ENCODE results near the gene KPNA2.
"Not testable (repeated sequence)": the region's sequence is repeated elsewhere in the genome, so short reads cannot be mapped to it uniquely, and the experiment has no call there.

Gene KPNA2

DNA sequence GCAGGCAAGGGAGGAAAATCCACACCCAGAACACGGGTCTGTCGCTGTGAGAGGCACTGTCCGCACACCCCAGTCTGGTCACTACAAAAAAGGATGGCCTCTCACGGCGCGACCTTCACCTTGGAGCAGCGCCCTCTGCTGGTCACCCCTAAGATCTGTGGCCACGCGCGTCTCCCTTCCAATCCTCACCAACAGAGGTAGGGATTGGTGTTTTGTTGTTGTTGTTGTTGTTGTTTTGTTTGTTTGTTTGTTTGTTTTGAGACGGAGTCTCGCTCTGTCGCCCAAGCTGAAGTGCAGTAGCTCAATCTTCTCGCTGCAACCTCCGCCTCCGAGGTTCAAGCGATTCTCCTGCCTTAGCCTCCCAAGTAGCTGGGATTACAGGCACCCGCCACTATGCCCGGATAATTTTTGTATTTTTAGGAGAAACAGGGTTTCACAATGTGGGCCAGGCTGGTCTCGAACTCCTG is 24.3 kb upstream of the KPNA2 start:
- no peak for DNase-seq (ENCODE audit: low read depth)
- H3K4me3 ChIP-seq (ENCODE audit: control insufficient read depth, low read depth, low read length): no peak overlapping the region
- TF ChIP-seq, protein P1, sequence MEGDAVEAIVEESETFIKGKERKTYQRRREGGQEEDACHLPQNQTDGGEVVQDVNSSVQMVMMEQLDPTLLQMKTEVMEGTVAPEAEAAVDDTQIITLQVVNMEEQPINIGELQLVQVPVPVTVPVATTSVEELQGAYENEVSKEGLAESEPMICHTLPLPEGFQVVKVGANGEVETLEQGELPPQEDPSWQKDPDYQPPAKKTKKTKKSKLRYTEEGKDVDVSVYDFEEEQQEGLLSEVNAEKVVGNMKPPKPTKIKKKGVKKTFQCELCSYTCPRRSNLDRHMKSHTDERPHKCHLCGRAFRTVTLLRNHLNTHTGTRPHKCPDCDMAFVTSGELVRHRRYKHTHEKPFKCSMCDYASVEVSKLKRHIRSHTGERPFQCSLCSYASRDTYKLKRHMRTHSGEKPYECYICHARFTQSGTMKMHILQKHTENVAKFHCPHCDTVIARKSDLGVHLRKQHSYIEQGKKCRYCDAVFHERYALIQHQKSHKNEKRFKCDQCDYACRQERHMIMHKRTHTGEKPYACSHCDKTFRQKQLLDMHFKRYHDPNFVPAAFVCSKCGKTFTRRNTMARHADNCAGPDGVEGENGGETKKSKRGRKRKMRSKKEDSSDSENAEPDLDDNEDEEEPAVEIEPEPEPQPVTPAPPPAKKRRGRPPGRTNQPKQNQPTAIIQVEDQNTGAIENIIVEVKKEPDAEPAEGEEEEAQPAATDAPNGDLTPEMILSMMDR (IDR thresholded peaks at IDR 0.05; ENCODE audit: control insufficient read depth, insufficient read depth, low read depth, low read length, missing control alignments): peak; percentile 75

DNA sequence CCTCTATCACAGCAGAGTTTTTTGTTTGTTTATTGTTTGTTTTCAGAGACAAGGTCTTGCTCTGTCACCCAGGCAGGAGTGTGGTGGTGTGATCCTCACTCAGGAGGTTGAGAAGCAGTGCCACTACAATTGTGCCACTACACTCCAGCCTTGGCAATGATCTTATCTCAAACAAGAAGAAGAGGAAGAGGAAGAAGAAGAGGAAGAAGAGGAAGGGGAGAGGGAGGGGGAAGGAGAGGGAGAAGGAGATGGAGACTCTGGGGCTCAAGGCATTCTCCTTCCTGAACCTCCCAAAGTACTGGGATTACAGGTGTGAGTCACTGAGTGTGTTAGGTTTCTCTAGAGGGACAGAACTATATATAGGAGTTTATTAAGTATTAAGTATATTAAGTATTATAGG is 22.1 kb upstream of the KPNA2 start:
- TF ChIP-seq, protein P1 (IDR thresholded peaks at IDR 0.05; ENCODE audit: control insufficient read depth, insufficient read depth, low read depth, low read length, missing control alignments): no peak
- DNase-seq (ENCODE audit: low read depth): no peak

DNA sequence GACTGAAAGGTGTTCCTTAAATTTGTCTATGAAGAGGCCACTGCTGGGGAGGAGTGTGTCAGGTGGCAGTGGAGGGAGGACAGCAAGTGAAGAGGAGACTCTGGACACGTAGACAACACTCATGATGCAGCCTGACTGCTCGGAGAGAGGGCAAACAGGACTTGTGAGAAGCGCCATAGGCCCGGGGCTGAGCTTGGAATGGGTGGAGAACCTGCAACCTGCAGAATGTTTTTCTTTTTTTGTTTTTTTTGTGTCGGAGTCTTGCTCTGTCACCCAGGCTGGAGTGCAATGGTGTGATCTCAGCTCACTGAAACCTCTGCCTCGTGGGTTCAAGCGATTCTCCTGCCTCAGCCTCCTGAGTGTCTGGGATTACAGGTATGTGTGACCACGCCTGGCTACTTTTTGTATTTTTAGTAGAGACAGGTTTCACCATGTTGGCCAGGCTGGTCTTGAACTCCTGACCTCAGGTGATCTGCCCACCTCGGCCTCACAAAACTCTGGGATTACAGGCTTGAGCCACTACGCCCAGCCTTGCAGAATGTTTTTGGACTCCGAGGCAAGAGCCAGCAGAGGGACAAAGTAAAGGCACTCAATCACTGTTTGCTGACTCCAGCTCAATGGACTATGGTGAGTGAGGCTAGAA is 20.3 kb upstream of the KPNA2 start:
- TF ChIP-seq, protein P1 (IDR thresholded peaks at IDR 0.05; ENCODE audit: control insufficient read depth, insufficient read depth, low read depth, low read length, missing control alignments): no peak
- no peak for DNase-seq (ENCODE audit: low read depth)
- no peak overlapping the region for H3K4me3 ChIP-seq (ENCODE audit: control insufficient read depth, low read depth, low read length)

More for the DNA sequence above, 22.1 kb upstream of the KPNA2 start:
- no peak overlapping the region for H3K4me3 ChIP-seq (ENCODE audit: control insufficient read depth, low read depth, low read length)

DNA sequence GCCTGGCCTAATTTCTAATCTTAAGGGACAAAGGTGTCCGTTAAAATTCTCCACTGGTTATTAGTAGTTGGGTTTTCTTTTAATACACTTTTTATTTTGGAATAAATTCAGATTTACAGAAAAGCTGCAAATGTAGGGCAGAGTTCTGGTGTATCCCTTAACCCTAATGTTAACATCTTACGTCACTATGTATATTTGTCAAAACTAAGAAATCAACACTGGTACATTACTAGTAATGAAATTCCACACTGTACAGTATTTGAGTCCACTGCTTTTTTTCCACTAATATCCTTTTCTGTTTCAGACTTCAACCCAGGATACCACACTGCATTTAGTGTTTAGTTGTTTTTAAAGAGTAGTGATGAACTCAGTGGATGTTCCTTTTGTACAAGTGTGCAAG is 18.7 kb upstream of the KPNA2 start:
- TF ChIP-seq, protein P1 (IDR thresholded peaks at IDR 0.05; ENCODE audit: control insufficient read depth, insufficient read depth, low read depth, low read length, missing control alignments): no peak
- DNase-seq (ENCODE audit: low read depth): no peak
- H3K4me3 ChIP-seq (ENCODE audit: control insufficient read depth, low read depth, low read length): no peak overlapping the region

DNA sequence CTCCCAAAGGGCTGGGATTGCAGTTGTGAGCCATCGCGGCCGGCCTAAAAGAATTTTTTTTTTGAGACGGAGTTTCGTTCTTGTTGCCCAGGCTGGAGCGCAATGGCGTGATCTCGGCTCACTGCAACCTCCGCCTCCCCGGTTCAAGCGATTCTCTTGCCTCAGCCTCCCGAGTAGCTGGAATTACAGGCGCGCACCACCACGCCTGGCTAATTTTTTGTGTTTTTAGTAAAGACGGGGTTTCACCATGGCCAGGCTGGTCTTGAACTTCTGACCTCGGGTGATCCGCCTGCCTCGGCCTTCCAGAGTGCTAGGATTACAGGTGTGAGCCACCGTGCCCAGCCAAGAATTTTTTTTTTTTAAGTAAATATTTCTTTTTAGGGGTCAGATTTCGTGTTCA is 17.0 kb upstream of the KPNA2 start:
- H3K4me3 ChIP-seq (ENCODE audit: control insufficient read depth, low read depth, low read length); DNase-seq (ENCODE audit: low read depth): not testable (repeated sequence)

DNA sequence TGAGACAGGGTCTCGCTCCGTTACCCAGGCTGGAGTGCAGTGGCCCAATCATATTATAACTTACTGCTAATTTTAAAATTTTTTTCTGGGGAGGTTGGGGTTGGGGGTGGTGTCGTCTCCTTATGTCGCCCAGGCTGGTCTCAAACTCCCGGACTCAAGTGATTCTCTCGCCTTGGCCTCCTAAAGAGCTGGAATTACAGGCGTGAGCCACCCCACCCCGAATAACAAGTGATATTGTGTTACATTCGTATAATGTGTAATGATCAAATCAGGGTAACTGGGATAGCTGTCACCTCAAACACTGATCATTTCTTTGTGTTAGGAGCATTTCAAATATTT is 16.2 kb upstream of the KPNA2 start:
- no peak overlapping the region for H3K4me3 ChIP-seq (ENCODE audit: control insufficient read depth, low read depth, low read length)
- DNase-seq (ENCODE audit: low read depth): no peak
- TF ChIP-seq, protein P1 (IDR thresholded peaks at IDR 0.05; ENCODE audit: control insufficient read depth, insufficient read depth, low read depth, low read length, missing control alignments): no peak

DNA sequence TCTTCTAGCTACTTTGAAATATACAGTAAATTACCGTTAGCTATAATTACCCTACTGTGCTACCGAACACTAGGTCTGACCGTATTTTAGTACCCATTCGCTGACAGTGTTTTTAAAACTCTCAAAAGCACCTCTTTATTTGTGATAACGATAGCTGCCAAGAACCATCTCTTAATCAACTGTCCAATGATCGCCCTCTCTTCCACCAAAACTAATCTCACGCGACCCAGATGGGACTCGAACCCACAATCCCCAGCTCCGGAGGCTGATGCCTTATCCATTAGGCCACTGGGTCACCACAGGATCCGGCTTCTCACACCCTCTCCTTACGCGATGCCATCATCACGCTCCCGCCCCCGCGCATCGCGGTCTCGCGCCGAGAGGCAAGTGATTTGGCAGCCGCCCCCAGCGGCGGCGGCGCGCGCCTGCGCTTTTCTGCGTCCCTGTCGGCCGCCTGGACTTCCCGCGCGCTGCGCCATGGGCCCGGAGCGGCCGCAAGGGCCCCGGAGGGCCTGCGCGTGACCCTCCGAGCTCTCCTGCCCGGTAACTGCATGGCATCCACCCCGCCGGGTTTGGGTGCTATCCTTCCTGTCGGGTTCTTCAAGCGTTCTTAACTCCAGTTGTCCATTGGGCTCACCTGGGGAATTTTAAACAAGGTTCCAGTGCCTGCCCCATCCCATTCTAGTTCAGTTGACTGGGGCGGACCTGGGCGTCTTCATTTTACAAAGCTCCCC is 15.7 kb upstream of the KPNA2 start:
- peak; percentile 75 for DNase-seq (ENCODE audit: low read depth)
- TF ChIP-seq, protein P1 (IDR thresholded peaks at IDR 0.05; ENCODE audit: control insufficient read depth, insufficient read depth, low read depth, low read length, missing control alignments): no peak
- H3K4me3 ChIP-seq (ENCODE audit: control insufficient read depth, low read depth, low read length): peak overlapping the region; percentile 56
